Measurements from ENCODE around the gene ZNF837. TPM values are rescaled to one million over a fixed set of nuclear protein-coding genes. Genes with fewer than 3 reads are reported as not detected.
"Not testable (repeated sequence)": the region's sequence is repeated elsewhere in the genome, so short reads cannot be mapped to it uniquely, and the experiment has no call there.

ZNF837 gene
- total RNA-seq, 1 donor from 2014 or later: 0.22 TPM

DNA sequence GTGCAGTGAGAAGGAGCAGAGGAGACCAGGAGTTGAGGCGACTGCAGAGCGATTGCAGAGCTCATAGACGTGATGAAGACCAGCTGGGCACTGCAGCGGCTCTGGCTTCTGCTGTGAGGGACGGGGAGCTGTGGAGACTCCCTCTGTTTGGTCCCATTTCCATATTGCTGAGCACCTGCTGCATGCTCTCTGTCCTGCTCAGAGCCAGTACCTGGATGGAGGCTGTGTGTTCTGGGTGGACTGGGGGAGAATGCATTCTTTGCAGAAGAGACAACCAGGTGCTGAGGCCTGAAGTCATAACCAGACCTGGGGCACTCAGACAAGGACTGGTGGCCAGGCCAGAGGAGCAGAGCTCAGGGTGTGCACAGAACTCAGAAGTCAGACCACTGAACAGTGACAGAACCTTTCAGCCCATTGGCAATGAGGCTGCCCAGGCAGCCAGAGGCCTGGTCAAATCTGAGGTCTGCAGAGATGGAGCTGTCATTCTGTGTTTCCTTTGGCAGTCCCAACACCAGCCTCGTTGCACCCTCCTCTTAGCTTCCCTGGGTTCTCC lies 26.3 kb downstream of the ZNF837 start:
- DNase-seq (ENCODE audit: missing footprints) (no peak), ATAC-seq (no peak)
- intact Hi-C loops (cut with DNase I): no loop called here

DNA sequence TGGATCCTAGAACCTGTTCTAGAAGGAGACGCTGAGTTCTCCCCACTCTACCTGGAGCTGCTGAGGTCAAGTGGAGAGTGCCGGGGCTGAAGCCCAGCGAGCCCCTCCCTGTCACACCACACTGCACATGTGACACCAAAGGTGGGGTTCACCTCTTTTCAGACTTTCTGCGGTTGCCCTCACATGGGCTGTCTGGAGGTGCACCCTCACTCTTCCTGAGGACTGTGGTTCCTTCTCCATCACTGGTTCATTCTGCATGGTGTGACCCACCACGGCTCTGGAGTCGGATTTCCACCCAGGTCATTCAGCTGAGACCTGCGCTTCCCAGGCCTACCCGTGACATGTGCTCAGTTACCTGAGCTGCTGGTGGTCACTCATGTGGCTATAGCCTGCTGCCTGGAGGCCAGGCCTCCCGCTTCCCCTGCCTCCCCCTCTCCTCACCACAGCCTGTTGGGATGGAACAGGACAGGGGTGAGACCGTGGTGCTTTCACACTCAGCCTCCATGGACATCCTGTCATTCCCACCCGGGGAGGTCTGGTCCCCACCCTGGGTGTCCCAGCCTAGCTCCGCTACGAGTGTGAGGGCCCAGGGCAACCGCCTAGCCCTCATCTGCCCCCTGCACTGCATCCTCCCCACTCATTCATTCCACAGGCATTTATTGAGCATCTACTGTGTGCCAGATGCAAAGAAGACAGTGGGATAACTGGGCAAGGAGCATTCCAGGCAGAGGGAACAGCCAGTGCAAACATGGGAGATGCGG lies 26.9 kb downstream of the ZNF837 start:
- intact Hi-C loops (cut with DNase I): no loop called here
- no peak for ATAC-seq
- peak; percentile 57 for DNase-seq (ENCODE audit: missing footprints)

DNA sequence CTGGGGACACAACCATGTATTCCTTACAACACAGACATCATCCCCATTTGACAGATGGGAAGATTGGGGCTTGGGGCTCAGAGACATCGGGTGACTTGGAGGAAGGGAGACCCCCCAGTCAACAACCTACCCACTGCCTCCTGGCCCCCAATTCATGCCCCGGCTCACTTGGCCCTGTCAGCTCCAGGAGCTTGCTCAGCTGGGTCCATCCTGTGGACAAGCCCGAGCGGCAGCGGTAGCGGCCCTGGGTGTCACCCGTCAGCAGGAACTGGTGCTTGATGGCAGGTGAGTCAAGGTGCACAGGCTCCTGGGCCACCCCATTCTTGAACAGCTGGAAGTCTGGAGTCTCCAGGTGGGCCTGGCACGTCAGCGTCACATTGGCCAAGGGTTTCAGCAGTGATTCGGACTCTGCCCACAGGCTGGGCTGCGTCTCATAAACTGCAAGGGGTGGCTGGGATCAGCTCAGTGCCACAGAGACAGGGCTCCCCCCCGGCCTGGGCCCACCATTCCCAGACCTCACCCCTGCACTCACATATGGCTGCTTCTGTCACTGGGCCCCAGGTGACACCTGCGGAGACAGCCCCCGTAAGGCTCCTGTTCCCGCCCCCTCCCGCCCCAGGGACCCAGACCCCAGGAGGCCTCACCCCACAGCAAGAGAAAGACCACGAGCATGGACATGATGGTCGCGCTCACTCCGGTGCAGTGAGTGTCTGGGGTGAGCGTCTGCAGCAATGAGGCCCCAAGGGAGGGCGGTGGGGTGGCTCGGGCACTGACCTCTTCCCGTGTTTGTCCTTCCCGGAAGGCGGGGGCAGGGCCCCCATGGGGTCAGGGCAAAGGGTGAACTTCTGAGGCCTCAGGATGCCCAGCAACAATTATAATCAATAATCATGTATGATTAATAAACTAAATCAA lies 27.8 kb downstream of the ZNF837 start, which contains the start of gene A1BG:
Gene A1BG (minus strand): TSS at position 733 of the 912 bp plus-strand sequence. CDS start 55 bp downstream, at position 678.
- ATAC-seq: no peak
- intact Hi-C loops (cut with DNase I): no loop called here
- peak; percentile 31 for DNase-seq (ENCODE audit: missing footprints)

DNA sequence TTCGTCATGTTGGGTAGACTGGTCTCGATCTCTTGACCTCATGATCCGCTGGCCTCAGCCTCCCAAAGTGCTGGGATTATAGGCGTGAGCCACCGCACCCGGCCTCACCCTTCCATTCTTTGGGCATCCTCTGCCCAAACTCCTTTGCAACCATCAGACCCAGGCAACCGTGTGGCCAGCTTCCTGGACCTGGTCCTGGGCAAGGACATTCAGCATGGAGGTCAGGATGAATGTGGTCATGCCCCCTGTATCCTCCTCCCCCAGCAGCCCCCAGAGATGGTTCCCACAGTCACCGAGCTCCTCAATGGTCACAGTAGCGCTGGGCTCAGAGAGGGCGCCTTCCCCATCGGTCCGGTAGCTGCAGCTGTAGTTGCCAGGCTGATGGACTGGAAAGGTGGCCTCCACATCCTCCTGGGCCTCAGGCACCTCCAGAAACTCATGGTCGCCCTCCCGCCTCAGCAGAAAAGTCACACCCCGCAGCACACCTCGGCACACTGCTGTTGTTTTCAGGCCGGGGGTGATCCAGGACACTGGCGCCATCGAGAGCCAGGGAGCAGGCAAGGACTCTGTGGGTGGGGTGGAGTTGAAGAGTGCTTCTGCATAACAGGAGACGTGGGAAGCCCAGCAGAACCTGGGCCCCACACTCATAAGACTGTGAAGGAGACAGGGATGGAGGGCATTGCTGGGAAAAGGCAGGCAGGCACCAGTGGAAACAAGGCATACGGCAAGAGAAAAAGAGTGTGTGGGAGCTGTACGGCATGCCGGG lies 28.7 kb downstream of the ZNF837 start:
- DNase-seq (ENCODE audit: missing footprints) (peak; percentile 37), ATAC-seq (no peak)
- intact Hi-C loops (cut with DNase I): no loop called here

DNA sequence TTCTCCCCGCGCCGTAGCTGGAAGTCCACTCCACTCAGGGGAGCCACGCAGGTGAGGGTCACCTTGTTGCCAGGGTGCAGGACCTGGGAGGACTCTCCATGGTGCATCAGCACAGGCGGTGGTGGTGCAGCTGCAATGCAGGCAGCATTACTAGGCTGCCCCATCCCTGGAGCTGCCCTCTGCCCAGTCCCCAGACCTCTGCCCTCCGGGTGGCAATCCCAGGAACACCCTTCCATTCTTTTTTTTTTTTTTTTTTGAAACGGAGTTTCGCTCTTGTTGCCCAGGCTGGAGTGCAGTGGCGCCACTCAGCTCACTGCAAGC lies 29.3 kb downstream of the ZNF837 start:
- no peak for ATAC-seq
- intact Hi-C loops (cut with DNase I): no loop called here
- DNase-seq (ENCODE audit: missing footprints): peak; percentile 30

DNA sequence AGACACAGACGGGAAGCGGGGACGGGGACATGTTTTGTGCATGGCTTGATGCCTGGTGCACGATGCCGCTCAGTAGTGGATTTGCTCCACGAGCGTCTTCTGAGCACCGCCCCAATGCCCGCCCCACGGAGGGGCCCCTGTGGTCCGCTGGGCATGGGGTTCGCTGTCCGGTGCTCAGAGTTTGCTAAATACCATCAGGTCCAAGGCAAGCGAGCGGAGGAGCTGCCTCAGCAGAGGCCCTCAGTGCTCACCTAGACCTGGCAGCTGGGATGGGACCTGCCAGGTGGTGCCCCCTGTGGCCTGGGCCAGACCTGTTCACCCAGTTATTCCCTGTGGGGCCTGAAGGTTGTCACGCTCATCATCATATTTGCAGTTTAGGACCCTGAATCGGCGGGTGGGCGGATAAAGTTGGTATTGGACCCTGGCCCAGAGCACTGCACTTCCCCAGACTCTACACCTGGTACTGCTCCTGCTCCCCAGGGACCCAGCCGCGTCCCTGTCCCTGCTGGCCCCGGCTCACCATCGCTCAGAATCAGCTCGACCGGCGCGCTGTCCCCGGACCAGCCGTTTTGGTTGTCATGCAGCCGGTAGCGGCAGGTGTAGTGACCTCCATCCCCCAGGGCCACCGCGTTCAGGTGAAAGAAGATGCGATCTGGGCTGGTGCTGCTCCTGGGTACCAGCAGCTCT lies 29.8 kb downstream of the ZNF837 start:
- ATAC-seq (no peak), DNase-seq (ENCODE audit: missing footprints) (peak; percentile 65)
- intact Hi-C loops (cut with DNase I): no loop called here

DNA sequence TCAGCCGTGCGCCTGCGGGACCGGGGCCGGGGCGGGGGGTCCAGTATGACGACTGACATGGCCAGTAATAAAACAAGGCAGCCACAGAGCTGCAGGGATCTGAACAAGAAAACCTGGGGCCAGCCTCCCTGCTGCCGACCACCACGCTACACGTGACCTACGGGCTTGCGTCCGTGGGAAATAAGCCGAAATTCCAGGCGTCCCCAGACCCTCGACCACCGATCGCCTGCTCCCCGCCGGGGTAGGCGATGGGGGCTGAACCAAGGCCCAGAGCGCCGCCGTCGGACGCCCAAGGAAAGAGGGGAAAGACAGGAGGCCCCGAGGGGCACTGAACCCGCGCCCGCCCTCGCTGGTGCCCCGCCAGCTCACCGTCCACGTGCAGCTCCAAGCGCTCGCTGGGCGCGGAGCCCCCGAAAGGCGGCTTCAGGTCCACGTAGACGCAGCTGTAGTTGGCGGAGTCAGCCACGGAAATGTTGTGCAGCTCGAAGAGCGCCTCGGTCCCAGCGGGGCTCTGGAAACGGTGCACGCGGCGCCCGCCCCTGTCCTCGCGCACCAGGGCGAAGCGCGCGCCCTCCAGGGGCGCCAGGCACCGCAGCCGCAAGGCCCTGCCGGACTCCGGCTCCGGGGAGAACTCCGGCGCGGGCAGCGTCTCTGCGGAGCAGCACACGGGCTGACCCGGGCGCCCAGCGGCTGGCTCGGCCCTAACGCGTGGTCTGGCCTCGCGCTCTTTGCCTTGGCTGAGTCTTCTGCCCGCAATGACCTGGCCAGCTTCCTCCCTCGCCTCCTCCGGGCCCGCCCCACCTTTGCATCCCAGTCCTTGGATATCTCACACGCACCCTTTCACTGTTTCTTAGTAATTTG lies 30.6 kb downstream of the ZNF837 start:
- DNase-seq (ENCODE audit: missing footprints) (peak; percentile 37), ATAC-seq (no peak)
- intact Hi-C loops (cut with DNase I): no loop called here

DNA sequence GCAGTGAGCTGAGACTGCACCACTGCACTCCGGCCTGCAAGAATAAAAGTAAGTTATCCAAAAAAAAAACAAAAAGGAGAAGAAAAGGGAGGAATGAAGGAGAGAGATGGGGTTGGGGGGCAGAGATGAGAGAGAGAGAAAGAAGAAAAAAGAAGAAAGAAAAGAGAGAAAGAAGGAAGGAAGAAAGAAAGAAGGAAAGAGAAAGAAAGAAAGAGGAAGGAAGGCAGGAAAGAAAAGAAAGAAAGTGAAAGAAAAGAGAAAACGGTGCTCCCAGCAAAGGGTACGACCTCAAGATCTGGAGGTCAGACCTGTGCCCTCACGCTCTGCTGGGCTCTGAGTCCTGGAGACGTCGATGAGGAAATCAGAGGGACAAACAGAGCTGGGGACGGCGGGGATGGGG lies 31.2 kb downstream of the ZNF837 start:
- intact Hi-C loops (cut with DNase I): no loop called here
- DNase-seq (ENCODE audit: missing footprints): no peak
- ATAC-seq: no peak

DNA sequence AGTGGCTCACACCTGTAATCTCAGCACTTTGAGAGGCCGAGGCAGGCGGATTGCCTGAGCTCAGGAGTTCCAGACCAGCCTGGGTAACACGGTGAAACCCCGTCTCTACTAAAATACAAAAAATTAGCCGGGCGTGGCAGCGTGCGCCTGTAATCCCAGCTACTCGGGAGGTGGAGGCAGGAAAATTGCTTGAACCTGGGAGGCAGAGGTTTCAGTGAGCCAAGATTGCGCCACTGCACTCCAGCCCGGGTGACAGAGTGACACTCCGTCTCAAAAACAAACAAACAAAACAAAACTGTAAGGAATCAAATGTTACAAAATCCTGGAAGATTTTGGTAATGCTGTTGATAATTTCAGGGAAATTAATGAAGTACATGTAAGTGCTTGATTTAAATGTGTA lies 32.8 kb downstream of the ZNF837 start:
- intact Hi-C loops (cut with DNase I); ATAC-seq: not testable (repeated sequence)

DNA sequence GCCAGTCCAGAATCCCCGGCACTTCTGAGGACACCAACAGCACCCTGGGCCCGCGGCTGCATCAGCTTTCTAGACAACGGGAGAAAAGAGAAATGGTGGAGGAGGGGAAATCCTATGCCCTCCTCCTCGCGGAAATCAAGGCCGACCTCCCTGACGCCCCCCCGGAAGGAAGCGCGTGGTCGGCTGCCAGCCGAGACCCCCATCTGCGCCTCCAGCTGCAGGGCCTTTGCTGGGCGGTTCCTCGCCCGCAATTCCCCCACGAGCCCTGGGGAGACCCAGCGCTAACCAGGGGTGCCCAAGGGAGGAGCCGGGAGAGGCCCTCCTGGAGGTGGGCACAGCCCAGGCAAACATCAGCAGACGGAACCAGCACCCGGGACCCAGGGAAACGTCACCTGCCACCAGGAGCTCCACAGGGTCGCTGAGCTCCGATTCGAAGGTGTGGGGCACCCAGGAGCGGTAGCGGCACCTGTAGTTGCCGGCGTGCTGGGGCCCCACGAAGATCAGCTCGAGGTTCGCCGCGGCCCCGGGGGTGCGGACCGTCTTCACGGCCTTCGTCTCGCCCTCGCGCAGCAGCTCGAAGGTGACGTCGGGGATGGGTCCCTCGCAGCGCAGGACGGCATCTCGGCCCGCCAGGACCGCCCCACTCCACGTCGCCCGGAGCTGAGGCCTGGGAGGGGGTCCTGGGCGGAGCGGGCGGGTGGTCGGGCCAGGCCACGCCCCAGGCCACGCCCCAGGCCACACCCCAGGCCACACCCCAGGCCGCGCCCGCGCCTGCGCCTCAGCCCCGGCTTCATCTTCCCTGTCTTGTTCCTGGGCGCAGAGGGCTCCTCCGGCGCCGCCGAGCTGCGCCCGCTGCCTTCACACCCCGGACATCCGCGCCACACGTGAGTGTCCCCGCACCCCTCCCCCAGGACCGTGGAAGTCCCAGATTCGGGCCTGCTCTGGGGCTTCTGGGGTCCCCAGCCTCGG lies 33.6 kb downstream of the ZNF837 start:
- ATAC-seq (peak; percentile 96), DNase-seq (ENCODE audit: missing footprints) (peak; percentile 87)
- intact Hi-C loops (cut with DNase I): no loop called here

More for the DNA sequence above, 32.8 kb downstream of the ZNF837 start:
- not testable (repeated sequence) for DNase-seq (ENCODE audit: missing footprints)

DNA sequence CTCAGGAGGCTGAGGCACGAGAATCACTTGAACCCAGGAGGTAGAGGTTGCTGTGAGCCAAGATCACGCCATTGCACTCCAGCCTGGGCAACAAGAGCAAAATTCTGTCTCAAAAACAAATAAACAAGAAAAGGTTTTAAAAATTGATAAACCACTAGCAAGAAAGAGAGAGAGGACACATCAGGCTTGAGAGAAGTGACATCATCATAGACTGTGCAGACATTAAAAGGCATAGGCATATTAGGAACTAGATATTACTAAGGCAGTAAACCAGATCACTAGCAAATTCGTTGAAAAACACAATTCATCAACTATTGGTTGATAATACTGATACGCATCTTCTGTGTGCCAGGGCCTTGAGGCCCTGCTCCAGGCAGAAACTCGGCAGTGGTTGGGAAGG lies 35.3 kb downstream of the ZNF837 start:
- no peak for ATAC-seq
- intact Hi-C loops (cut with DNase I): no loop called here
- DNase-seq (ENCODE audit: missing footprints): no peak

DNA sequence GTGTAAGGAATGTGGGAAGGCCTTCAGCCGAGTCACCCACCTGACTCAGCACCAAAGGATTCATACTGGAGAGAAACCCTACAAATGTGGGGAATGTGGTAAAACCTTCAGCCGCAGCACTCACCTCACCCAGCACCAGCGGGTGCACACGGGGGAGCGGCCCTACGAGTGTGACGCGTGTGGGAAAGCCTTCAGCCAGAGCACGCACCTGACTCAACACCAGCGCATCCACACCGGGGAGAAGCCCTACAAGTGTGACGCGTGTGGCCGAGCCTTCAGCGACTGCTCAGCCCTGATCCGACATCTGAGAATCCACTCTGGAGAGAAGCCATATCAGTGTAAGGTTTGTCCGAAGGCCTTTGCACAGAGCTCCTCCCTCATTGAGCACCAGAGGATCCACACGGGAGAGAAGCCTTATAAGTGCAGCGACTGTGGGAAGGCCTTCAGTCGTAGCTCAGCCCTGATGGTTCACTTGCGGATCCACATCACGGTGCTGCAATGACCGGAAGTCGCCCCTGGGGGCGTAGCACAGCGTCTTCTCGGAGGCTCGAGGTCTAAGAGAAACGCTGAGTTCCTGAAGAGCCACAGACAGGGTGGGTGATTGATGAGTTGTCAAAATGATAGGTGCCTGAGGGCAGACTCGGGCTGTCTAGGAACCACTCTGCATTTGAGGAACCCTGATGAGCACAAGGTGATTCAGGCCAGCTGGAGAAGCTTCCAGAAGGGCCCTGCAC lies 41.8 kb downstream of the ZNF837 start:
- intact Hi-C loops (cut with DNase I): no loop called here
- DNase-seq (ENCODE audit: missing footprints): no peak
- no peak for ATAC-seq

DNA sequence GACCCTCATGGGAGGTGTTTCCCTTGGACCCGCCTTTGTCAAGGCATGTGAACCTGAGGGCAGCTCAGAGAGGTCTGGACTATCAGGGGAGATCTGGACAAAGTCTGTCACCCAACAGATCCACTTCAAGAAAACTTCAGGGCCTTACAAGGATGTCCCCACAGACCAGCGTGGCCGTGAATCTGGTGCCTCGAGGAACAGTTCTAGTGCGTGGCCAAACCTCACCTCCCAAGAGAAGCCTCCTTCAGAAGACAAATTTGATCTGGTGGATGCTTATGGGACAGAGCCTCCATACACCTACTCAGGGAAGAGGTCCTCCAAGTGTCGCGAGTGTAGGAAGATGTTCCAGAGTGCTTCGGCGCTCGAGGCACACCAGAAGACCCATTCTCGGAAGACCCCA lies 42.5 kb downstream of the ZNF837 start:
- no peak for ATAC-seq
- DNase-seq (ENCODE audit: missing footprints): no peak
- intact Hi-C loops (cut with DNase I): no loop called here

DNA sequence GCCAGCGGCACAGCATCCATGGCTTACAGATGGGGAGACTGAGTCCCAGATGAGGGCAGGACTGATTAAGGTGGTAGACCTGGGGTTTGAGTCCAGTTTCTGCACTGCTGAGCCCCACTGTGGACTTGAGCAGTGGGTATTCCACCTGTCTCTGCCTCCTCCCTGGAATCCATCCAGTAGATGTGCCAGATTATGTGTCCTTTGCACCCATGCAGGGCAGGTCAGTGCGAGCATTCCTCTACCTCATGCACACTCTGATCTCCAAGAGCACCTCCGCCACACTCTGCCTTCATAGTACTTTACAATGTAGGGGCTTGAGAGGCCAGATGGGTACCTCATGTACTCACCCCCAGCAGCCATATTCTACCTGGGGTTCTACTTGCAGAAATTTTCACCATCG lies 44.0 kb downstream of the ZNF837 start:
- intact Hi-C loops (cut with DNase I): no loop called here
- ATAC-seq: no peak
- DNase-seq (ENCODE audit: missing footprints): no peak

DNA sequence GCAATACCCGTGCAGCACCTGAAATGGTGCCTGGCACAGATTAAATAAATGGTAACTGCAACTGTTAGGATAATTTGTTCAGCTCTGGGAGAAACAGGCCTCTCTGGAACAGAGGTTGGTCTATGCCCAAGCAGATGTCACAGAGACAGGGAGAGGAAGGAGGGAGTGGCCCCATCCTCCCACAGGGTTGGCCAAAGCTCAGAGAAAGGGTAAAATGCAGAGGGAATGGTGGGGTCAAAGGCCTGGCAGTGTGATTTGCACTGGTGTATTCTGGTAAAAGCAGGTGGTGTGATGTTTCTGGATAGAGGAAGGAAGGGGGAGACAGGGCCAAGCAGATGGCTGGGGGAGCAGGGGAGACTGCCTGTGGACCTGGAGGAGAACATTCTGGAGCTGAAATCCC lies 44.6 kb downstream of the ZNF837 start:
- no peak for ATAC-seq
- DNase-seq (ENCODE audit: missing footprints): no peak
- intact Hi-C loops (cut with DNase I): no loop called here

DNA sequence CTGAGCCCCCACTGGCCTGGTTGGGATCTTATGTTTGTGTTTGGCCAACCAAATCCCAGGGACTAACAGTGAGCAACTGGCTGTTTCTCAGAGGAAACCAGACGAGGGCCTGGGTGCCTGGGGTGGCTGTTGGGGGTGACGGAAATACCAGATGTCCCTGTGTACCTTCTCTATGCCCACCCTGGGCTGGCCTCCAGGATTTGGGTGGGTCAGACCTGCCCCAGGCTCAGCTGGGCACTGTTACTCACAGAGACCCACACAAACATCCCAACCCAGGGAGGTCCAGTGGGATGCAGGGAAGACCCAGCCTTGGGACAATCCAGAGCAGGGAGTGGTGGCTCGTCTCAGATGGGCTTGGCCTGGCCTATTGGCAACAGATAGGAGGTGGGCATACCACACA lies 45.2 kb downstream of the ZNF837 start:
- DNase-seq (ENCODE audit: missing footprints) (no peak), ATAC-seq (no peak)
- intact Hi-C loops (cut with DNase I): no loop called here

All from Right ventricle myocardium inferior (tissue), 1 donor.